AG04449 (cell line): ENCODE measurements around the gene LARGE1.

Experiments used
- CTCF ChIA-PET: fragments of 350-600 bp; formaldehyde crosslinking; extraction: SDS; loops from one replicate; lab custom pipeline; 2021; ENCODE audit warnings: antibody characterized with exemption; lab: Yijun Ruan, JAX
- POLR2A ChIA-PET: fragments of 400-600, 350-600 bp; formaldehyde crosslinking; extraction: SDS; loops from one replicate; lab custom pipeline; 2020; ENCODE audit warnings: antibody characterized with exemption, inconsistent platforms; lab: Yijun Ruan, JAX
- DNase-seq: peaks from one replicate; pipeline ENCODE4 v3.0.0-alpha.2; 2010; ENCODE audit warnings: low read depth, low spot score
- H3K4me3 ChIP-seq: 2 replicates; pipeline ENCODE4 v1.5.1; 2011; ENCODE audit warnings: low read depth, mild to moderate bottlenecking, control low read depth, low read length
- CTCF ChIP-seq: IDR thresholded peaks from one replicate; pipeline ENCODE4 v1.5.1; 2011; ENCODE audit warnings: mild to moderate bottlenecking, moderate library complexity, low read length, control low read depth, inconsistent platforms; ENCODE audit not compliant: insufficient read depth; ENCODE audit errors: missing control alignments

Gene LARGE1

GRCh38 chr22:33674357-33674756 lies 245.9 kb downstream of the LARGE1 start:
- DNase-seq: no peak
- CTCF ChIA-PET: no interaction called here
- POLR2A ChIA-PET: no interaction called here
- no peak for TF ChIP-seq CTCF
- H3K4me3 ChIP-seq: no peak overlapping the region

GRCh38 chr22:33669746-33670145 lies 250.5 kb downstream of the LARGE1 start:
- ChIA-PET POLR2A (no interaction called here), CTCF (no interaction called here)
- no peak overlapping the region for H3K4me3 ChIP-seq

GRCh38 chr22:33666961-33667619 lies 253.2 kb downstream of the LARGE1 start:
- ChIA-PET CTCF (no interaction called here), POLR2A (interaction anchor here (1.1 kb wide), 1 partner anchor 10 kb away, joined by 3 read pairs; no protein-coding TSS in a partner anchor)
- no peak for TF ChIP-seq CTCF
- H3K4me3 ChIP-seq: no peak overlapping the region
- DNase-seq: no peak

More at GRCh38 chr22:33669746-33670145, 250.5 kb downstream of the LARGE1 start:
- no peak for TF ChIP-seq CTCF
- DNase-seq: no peak

- ChIA-PET CTCF (no interaction called here), POLR2A (interaction anchor here (1.1 kb wide), 1 partner anchor 11 kb away, joined by 3 read pairs; no protein-coding TSS in a partner anchor)
- no peak overlapping the region for H3K4me3 ChIP-seq
- TF ChIP-seq CTCF: no peak
- DNase-seq: no peak
Measured at GRCh38 chr22:33666279-33666960, 253.9 kb downstream of the LARGE1 start.

- DNase-seq: no peak
- H3K4me3 ChIP-seq: no peak overlapping the region
- no peak for TF ChIP-seq CTCF
- ChIA-PET POLR2A (no interaction called here), CTCF (interaction anchor here (1.9 kb wide), 1 partner anchor 264 kb away, joined by 4 read pairs; no protein-coding TSS in a partner anchor)
Measured at GRCh38 chr22:33659448-33659847, 260.8 kb downstream of the LARGE1 start.

GRCh38 chr22:33658775-33659174 lies 261.5 kb downstream of the LARGE1 start:
- no peak overlapping the region for H3K4me3 ChIP-seq
- no peak for TF ChIP-seq CTCF
- CTCF ChIA-PET: interaction anchor here (1.9 kb wide), 1 partner anchor 265 kb away, joined by 4 read pairs; no protein-coding TSS in a partner anchor
- no peak for DNase-seq
- POLR2A ChIA-PET: no interaction called here
